HG03135 (cell line): Measurements from ENCODE around the gene GOSR2.
A peak's percentile ranks its signal among the peaks of the same experiment; 100 is the strongest.
"Not testable (repeated sequence)": the region's sequence is repeated elsewhere in the genome, so short reads cannot be mapped to it uniquely, and the experiment has no call there.

Experiments used
- ATAC-seq: cut with Tn5 transposase; IDR thresholded peaks from one replicate; pipeline ENCODE4 v1.9.1; 2021; ENCODE audit warnings: mild to moderate bottlenecking, moderate library complexity; ENCODE audit not compliant: unreplicated experiment

Gene GOSR2

DNA sequence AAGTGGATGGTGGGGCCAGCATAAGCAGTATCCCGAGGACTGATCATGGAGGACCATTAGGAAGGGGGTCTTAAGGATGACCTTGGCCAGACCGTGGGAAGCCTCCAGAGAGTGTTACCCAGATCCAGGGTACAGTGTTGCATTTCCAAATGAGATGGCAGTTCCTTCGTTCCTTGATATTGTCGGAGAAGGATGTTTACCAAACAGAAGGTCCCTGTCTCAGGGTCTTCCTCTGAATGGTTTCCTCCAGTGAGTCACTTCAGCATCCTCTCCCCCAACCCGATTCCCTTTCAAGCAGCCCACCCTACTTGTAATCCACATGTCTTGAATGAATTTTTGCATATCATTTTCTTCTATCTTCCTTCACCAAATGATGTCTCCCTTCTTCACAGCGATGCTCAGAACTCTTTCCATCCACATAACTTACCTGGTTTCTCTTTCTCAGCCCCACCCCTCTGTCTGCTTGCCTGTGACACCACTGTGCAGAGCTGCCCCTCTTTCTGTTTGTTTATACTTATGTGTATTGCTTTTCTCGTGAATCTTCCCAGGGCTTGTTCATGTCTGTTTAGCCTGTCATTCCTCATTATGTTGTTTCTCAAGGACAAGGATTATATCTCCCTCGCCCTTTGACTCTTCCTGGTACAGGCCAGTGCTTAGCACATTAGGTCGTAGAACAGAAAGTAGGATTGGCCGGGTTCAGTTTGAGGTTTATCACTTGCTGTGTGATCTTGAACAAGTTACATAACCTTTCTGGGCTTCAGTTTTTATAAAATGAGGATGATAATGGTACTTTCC lies 5.7 kb downstream of the GOSR2 start:
- no peak for ATAC-seq

DNA sequence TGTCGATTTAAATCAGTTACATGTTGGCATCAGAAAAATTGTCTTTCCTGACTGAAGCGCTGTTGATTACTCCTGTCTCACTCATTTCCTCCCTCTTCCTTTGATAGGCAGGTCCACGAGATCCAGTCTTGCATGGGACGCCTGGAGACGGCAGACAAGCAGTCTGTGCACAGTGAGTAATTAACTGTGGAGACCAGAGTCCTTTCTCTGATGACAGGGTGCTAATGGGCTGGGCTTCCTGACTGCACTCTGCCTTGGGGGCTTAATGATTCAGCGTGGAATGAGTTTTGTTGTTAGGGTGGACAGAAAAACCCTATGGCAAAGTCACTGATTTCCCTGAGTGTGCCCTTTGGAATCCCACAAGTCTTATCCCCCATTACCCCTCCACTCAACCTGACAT lies 6.5 kb downstream of the GOSR2 start:
- ATAC-seq = no peak

DNA sequence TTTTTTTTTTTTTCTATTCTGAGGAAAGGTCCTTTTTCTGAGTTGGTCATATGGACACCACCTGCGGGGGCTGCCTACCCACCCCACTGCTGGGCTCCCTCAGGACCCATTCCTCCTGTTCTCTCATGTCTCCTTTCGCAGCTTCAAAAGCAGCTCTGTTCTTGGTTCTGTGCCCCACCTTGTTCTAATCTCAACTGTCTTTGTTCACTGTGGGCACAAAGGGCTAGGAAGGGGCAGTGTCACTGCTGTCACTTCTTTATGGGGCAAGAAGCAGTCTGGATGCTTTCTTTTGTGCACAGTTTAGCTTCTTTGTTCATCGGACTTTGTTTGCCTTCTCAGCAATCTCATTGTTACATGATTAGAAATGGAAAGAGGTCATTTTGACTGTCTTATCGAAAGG lies 7.1 kb downstream of the GOSR2 start:
- ATAC-seq = no peak

DNA sequence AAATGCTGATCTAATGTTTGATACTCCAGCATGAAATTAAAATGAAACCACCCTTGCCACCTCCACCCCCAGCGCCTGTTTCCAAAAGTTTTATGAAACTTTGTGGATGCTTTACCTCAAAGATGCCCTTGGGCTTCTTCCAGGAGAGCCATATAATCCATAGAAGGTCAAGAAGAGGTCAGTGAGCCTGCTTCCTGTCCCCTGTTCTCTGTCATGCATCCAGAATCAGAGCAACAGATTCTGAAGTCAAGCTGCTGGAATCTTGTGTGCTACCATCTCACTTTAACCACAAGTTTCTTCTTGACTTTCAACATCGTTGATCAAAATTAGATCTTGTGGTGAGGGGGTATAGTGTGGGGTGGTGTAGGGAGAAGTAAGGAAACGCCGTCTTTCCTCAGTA lies 8.6 kb downstream of the GOSR2 start:
- ATAC-seq = no peak

DNA sequence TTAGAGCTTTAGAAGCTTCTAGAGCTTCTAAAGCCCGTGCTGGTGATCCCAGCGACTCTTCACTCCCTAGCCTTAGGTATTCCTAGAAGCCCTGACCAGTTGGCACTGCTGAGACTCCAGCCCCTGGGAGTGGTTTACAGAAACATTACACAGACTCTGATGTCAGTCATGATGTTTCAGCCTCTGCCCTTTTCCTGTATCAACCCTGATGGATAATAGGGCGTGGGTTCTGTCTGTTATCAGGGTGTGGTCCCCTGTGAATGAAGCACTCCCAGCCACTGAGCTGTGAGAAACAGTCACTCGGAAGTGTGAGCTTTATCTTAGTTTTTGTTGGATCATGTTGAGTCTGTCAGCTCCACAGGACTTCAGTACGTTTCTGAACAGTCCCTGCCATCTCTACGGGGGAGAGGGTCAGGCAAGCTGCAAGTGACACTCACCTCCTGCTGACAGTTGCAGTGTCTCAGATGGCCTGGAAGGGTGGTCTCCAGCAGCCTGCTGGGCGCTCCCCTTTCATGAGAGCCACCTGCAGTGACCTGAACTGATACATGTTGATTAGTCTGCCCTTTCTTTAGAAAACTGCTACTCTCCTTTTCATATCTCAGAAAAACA lies 12.8 kb downstream of the GOSR2 start:
- no peak for ATAC-seq

DNA sequence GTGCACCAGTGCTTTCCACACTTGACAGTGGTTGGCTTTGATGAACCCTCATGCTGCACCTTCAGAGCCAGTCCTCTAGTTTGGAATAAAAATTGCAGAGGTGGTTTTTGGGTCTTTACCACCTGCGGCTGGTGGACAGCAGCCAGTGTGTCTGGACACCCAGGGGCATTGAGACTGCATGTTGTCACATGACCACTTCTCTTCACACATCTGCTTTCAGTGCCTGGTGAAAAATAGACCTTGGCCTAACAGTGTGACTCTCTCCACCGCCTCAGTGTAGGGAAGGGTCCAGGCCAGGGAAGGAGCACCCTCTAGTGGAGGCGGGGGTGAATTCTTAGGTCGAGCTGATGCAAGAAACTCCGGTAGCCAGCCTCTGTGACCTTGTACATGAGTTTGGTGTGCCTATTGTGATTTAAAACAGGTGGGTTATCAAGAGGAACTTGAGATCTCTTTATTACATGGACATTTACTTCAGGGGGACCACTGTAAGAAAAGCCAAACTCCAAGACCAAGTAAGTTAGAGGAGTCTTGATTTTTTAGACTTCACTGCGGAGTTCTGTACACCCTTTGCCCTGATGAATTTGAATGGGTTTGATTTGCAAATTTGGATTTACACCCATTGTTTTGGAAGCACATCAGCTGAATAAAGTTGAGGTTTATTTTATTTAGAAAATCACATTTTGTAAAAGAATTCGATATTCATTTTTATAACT lies 17.9 kb downstream of the GOSR2 start:
- ATAC-seq = peak; percentile 66

DNA sequence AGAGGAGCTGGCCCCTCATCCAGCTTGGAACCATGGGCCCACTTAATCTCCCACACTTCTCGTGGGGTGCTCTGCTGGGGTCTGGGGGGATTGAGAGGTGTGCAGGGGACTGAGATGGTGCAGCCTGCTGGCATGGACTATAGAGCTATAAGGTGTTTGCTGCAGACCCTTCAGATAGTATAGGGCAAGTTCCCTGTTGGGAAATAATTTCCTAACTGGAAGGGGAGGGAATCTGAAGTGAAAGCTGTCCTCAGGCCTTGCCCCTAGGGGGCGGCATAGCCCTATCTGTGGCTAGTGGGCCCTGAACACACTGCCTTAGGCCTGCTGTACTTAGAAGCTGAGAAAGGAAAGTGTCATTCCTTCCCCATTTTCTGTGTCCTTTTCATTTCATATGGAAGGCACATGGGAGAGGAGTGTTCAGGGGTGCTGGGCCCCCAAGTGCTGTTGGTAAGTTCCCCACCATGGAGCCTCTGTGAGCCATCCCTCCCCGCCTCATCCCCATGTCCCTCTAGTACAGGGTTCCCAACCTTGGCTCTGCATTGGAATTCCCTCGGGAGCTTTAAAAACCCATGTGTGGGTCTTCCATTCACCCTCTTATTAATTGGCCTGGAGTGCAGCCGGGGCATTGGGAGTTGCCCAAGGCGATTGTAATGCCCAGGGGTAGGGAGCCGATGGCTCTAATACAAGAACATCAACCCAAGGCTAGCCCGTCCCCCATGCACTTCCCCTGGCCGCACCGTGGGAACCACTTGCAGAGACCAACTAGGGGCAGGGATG lies 19.7 kb downstream of the GOSR2 start:
- no peak for ATAC-seq

DNA sequence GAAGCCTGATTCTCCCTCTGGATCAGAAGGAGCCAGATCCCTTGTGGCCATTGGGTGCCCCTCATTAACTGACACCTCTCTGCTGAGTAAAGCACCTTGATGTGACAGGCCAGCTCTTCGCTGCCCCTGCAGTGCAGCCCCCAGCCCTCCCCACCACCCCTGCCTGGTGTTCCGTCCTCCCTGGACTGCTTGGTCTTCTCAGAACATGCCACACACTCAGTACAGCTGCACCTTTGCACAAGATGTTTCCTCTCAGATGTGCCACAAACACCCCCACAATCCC lies 20.2 kb downstream of the GOSR2 start:
- no peak for ATAC-seq

DNA sequence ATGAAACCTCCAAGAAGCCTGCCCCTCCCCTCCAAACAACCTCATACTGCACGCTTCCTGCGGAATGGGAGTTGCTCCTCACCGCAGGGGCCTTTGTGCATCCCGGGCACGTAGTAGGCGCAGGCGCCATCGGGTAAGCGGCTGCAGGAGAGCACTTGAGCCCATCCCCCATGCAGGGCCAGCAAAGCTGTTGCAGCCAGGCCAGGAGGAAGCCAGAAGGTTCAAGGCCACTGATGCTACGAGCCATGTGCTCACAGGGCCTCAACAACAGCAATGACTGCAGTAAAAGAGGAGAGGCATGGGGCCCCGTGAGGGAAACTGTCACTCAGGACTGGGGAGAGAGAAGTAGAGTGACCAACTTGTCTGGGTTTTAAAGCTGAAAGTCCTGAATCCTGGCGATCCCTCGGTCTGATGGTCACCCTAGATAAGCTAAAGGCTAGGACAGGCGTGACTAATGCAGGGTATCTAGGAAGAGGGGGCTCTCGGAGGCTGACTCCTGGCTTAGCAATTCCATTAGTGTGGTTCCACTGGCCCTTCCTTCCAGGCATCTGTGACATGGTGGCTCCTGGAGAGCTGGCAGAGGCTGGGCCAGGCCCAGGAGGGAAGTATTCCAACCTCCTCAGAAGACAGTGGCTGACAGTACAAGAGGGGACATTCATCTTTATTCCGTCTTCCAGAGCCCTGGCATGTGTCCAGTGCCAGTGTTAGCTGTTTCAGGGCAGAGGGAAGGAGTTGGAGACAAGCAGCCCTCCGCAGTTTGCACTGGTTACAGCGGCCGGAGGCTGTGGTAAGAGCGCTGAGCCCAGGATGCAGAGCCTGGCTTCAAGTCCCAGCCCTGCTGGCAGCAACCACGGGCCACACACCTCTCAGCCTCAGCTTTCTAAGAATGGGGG lies 20.8 kb downstream of the GOSR2 start:
- ATAC-seq = no peak

DNA sequence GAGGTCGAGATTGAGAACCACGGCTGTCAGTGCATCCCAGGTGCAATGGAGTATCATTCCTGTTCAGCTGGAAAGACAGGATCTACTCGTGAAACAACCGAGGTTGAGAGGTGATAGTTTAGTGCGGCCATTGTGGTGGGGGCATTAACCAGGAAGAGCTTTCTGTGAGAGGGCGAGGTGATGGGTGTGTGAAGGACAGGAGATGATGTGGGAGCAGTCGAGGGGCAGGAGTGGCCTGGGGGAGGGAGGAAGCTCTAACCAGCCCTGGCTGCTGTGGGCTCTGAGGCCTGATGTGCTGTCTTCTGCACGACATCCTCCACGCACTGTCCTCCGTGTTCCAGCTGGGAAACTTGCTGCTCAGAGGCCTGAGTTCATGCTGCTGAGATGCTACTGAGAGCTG lies 22.0 kb downstream of the GOSR2 start:
- no peak for ATAC-seq

DNA sequence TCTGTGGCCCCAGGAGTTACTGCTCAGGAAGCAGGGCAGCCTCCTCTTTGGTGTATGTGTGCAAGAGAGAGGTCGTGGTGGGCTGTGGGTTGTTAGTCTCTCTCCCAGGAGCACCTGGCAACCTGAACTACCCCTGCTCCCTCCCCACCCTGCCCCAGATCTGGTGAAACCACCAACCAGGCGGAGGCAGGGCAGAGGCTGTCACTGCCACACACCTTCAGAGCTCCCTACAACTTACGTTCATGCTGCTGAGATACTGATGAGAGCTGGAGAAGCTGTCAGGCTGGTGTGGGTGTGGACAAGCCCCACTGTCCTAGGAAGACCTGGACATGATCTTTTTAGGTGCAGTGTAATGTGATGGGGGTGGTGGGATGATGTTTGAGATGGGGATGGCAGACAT lies 24.3 kb downstream of the GOSR2 start:
- no peak for ATAC-seq

DNA sequence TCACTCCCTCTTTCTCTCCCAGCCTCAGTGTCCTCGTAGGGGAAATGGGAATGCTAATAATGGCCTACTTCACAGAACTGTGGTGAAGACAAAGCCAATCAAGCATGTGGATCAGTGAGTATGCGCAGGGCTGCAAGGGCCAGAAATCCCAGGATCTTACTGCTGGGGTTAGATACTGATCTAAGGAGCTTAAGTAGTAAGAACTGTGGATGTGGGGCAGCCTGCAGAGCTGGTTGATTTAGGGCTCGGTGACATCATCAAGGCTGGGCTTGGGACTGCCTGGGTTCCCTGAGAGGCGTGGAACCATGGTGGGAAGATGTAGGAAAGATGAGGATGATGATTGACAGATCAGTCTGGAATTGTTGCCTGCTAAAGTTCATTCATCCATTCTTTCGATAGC lies 25.6 kb downstream of the GOSR2 start:
- ATAC-seq = no peak

DNA sequence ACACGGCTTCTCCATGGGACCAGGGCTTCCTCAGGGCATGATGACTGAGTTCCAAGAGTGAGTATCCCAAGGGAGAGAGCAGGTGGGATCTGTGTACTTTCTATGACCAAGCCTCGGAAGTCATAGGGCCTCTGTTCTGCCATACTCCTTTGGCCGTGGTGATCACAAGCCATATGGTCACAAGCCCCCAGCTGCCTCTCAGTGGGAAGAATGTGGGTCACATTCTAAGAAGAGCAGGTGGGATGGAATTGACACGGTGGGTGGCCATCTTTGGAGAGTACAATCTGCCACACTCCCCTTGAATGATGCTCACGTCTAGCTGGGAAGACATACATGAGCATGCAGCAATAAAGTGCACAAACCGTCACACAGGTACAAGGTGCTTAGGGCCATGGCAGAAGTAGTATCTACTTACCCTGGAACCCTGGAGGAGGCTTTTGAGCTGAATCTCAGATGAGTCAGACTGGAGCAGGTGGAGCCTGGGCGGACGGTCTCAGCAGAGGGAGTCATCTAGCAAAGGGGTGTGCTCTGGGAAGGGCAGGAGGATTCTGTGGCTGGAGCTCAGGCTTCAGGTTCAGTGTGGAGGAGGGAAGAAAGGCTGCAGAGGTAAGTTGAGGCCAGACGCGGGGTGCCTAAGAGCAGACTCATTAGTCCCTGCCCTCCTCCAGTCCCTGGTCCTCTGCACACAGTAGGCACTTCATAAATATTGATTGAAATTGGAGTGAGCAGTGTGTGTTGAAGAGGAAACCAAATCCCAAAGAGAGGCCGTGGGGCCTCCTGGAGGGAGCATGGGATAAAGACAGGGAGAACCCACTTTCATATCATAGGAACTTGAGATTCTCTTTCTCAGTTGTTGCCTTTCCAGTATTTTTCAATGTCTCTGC lies 26.6 kb downstream of the GOSR2 start:
- no peak for ATAC-seq

DNA sequence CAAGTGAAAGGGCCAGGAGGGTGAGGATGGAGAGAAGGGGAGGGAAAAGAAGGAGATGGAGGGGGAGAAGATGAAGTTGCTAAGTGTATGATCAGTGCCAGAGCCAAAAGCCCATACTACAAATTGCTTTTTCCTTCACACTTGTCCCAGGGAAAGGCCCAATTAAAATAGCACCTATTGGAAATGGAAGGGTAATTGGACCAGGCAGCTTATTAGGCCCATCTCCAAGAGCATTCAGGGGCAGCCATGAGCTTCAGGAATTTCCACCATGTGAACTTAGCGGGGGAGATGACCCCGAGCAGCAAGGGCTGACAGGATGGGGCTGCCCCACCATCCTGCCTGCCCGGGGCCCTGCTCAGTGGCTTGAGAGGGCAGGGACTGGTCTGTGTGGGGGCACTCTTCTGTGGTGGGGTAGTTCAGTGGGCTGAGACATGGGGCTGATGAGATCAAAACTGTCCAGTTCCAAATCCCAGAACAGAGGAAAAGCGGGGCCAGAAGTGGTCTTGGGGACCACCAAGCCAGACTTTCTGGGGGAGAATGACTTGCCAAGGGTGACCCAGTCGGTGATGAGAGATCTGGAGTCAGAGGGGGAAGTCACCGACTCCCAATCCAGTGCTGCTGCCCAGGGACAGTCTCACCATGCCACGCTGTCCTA lies 27.5 kb downstream of the GOSR2 start:
- no peak for ATAC-seq

DNA sequence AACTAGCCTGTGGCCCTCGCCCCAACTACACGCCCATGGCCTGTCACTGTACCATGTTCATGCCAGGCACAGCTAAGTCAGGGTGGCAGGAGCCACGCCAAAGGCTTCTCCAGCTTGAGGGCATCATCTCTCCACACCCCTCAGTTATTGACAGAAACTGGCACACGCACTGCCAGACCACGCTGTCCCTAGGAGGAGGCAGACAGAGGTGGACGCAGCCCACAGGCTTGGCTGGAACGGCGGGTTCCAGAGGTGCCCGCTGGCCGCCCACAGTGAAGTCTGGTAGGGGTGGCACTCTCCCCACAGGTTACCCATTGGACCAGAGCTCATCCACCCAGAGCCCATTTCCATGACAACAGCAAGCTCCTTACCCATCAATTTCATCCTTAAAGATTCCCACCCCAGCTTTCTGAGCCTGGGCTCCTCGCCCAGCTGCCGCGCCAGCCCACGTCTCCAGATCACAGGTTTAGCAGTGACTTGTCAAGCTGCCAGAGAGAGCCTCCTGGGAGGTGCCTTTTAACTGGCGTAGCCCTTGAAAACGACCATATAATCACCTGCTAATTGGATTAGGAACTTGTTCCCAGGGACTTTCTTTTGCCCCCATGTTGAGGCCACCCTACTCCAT lies 28.1 kb downstream of the GOSR2 start:
- no peak for ATAC-seq

DNA sequence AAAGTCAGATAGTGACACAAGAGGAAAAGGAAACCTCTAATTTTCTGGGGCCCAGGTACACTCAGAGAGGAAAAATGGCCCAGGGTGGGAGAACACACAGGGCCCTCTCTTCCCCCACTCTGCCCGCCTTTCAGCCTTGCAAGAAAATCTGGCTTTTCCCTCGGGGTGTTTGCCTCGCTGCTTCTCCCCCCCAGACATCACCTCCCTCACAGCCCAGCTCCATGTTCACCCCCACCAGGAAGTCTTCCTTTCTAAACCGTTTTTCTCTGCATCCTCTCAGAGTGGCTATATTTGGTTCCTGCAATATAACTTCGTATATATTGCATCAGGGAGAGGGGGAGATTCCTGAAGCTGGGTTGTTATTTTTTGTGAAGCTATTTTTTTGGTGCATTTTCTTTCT lies 28.7 kb downstream of the GOSR2 start:
- ATAC-seq = no peak

DNA sequence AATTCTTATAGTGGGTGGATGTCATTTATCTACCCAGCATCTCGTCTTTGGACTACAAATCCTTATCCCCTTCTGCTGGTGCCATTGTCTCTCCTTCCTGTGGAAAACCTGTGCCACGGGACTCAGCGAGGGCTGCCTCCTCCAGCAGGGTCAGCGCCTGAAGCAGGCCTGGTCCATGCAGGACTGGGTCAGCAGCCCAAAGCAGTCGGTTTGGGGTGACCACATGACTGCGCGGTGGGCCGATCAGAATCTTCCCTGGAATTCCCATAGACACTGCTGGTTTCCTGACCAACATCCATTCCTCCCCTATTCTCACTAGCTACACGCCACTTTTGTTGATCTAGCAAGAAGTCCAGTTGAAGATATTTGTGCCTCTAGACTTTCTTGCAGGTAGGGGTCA lies 29.2 kb downstream of the GOSR2 start:
- ATAC-seq = no peak

DNA sequence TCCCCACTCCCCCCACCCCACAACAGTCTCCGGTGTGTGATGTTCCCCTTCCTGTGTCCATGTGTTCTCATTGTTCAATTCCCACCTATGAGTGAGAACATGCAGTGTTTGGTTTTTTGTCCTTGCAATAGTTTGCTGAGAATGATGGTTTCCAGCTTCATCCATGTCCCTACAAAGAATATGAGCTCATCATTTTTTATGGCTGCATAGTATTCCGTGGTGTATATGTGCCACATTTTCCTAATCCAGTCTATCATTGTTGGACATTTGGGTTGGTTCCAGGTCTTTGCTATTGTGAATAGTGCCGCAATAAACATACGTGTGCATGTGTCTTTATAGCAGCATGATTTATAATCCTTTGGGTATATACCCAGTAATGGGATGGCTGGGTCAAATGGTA lies 30.2 kb downstream of the GOSR2 start:
- not testable (repeated sequence) for ATAC-seq
